Measurements from ENCODE around the gene ZGPAT.

The ZGPAT gene

DNA sequence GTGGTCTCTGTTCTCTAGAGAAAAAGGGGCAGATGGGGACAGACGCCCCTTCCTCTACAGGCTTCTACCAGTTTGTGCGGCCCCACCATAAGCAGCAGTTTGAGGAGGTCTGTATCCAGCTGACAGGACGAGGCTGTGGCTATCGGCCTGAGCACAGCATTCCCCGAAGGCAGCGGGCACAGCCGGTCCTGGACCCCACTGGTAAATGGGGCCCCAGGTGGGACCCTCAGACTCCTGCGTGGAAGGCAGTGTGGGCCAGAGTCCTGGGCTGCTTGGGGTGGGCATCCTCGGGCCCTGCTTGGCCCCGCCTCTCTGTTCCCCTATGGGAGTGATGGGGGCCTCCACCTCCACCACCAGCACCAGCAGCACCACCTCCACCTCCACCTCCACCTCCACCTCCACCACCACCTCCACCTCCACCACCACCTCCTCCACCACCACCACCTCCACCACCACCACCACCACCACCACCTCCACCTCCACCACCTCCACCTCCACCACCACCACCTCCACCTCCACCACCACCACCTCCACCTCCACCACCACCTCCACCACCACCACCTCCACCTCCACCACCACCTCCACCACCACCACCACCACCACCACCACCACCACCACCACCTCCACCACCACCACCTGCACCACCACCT, 14.6 kb upstream of the ZGPAT start:
- DNase-seq (ENCODE audit: low read depth): no peak

DNA sequence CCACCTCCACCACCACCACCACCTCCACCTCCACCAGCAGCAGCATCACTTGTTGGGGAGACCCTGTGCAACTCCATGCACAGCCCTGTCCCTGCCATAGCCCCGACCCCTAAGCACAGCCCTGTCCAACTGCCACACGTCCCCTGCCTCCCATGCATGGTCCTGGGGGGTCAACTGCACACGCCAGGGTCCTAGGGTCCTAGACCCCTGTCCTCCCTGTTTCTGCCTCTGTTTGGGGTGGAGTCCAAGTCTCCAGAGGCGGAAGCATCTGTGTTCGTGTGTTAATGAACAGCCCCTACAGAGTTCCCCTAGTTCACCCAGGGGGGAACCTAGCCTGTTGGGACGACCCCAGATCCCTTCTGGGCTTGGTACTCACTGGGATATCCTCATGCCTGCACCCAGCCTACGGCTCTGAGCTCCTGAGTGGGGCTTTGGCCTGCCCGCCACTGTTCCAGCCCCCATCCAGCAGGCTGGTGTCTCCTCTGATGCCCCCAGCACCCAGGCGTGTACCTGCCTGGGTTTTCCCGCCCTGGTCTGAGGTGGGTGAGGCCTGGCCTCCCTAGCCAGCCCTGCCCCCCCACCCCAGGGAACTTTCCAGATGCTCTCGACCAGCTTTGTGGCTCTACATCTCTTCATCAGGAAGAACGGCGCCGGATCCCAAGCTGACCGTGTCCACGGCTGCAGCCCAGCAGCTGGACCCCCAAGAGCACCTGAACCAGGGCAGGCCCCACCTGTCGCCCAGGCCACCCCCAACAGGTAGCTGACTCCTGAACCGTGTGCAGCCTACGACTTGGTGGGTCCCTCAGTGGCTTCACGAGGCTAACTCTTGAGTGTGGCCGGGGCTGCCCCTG, 13.9 kb upstream of the ZGPAT start:
- DNase-seq (ENCODE audit: low read depth): no peak

DNA sequence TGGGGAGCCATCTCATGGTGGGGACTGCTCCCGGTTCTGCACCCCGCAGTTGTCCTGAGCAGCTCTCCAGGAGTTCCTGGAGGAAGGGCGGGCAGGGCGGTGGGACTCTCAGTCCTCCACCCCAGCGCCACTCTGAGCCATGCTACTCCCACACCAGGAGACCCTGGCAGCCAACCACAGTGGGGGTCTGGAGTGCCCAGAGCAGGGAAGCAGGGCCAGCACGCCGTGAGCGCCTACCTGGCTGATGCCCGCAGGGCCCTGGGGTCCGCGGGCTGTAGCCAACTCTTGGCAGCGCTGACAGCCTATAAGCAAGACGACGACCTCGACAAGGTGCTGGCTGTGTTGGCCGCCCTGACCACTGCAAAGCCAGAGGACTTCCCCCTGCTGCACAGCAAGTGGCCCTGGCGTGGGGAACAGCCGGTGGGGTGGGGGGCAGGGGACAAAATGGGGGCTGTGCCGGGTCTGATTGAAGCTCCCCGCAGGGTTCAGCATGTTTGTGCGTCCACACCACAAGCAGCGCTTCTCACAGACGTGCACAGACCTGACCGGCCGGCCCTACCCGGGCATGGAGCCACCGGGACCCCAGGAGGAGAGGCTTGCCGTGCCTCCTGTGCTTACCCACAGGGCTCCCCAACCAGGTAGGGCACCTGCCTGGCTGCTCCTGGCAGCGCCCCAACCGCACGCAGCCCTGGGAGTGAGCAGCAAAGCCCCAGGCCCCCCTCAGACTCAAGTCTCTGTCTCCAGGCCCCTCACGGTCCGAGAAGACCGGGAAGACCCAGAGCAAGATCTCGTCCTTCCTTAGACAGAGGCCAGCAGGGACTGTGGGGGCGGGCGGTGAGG, 13.0 kb upstream of the ZGPAT start:
- DNase-seq (ENCODE audit: low read depth): no peak

DNA sequence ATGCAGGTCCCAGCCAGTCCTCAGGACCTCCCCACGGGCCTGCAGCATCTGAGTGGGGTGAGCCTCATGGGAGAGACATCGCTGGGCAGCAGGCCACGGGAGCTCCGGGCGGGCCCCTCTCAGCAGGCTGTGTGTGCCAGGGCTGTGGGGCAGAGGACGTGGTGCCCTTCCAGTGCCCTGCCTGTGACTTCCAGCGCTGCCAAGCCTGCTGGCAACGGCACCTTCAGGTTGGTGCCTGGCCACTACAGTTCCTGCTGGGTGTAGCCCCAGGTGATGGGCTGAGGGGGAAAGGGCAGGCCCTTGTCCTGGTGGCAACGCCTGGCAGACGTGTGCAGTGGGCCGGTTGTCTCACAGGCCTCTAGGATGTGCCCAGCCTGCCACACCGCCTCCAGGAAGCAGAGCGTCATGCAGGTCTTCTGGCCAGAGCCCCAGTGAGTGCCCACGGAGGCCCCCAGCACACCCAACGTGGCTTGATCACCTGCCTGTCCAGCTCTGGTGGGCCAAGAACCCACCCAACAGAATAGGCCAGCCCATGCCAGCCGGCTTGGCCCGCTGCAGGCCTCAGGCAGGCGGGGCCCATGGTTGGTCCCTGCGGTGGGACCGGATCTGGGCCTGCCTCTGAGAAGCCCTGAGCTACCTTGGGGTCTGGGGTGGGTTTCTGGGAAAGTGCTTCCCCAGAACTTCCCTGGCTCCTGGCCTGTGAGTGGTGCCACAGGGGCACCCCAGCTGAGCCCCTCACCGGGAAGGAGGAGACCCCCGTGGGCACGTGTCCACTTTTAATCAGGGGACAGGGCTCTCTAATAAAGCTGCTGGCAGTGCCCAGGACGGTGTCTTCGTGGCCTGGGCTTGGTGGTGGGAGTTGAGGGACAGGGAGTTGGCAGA, 12.2 kb upstream of the ZGPAT start:
- DNase-seq (ENCODE audit: low read depth): no peak

DNA sequence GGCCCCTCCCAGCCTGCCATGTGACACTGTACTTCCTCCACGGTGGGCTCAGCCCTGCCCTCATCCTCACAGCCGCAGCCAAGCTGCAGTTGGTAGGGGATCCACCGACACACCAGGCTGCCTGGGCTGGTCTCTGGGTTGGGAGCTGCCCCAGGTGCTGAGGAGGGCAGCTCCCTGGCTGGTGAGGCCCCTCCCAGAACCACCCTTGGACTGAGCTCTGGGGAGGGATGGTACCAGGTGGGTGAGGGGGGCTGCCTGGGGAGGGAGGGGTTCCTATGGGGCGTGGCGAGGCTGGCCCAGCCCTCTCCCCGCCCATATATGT, 11.6 kb upstream of the ZGPAT start:
- no peak for DNase-seq (ENCODE audit: low read depth)

DNA sequence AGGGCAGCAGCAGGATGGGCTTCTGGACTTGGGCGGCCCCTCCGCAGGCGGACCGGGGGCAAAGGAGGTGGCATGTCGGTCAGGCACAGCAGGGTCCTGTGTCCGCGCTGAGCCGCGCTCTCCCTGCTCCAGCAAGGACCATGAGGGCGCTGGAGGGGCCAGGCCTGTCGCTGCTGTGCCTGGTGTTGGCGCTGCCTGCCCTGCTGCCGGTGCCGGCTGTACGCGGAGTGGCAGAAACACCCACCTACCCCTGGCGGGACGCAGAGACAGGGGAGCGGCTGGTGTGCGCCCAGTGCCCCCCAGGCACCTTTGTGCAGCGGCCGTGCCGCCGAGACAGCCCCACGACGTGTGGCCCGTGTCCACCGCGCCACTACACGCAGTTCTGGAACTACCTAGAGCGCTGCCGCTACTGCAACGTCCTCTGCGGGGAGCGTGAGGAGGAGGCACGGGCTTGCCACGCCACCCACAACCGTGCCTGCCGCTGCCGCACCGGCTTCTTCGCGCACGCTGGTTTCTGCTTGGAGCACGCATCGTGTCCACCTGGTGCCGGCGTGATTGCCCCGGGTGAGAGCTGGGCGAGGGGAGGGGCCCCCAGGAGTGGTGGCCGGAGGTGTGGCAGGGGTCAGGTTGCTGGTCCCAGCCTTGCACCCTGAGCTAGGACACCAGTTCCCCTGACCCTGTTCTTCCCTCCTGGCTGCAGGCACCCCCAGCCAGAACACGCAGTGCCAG, 11.0 kb upstream of the ZGPAT start, which contains the start of gene TNFRSF6B:
Gene TNFRSF6B (plus strand): TSS at position 25 of the 729 bp plus-strand sequence. CDS start 116 bp downstream, at position 141.
- DNase-seq (ENCODE audit: low read depth): no peak

DNA sequence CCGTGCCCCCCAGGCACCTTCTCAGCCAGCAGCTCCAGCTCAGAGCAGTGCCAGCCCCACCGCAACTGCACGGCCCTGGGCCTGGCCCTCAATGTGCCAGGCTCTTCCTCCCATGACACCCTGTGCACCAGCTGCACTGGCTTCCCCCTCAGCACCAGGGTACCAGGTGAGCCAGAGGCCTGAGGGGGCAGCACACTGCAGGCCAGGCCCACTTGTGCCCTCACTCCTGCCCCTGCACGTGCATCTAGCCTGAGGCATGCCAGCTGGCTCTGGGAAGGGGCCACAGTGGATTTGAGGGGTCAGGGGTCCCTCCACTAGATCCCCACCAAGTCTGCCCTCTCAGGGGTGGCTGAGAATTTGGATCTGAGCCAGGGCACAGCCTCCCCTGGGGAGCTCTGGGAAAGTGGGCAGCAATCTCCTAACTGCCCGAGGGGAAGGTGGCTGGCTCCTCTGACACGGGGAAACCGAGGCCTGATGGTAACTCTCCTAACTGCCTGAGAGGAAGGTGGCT, 10.4 kb upstream of the ZGPAT start:
- no peak for DNase-seq (ENCODE audit: low read depth)

DNA sequence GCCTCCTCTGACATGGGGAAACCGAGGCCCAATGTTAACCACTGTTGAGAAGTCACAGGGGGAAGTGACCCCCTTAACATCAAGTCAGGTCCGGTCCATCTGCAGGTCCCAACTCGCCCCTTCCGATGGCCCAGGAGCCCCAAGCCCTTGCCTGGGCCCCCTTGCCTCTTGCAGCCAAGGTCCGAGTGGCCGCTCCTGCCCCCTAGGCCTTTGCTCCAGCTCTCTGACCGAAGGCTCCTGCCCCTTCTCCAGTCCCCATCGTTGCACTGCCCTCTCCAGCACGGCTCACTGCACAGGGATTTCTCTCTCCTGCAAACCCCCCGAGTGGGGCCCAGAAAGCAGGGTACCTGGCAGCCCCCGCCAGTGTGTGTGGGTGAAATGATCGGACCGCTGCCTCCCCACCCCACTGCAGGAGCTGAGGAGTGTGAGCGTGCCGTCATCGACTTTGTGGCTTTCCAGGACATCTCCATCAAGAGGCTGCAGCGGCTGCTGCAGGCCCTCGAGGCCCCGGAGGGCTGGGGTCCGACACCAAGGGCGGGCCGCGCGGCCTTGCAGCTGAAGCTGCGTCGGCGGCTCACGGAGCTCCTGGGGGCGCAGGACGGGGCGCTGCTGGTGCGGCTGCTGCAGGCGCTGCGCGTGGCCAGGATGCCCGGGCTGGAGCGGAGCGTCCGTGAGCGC, 9.8 kb upstream of the ZGPAT start:
- no peak for DNase-seq (ENCODE audit: low read depth)

- DNase-seq (ENCODE audit: low read depth): peak; percentile 92
These were observed 8.9 kb upstream of the ZGPAT start for GRCh38 chr20:63698739-63699465.

GRCh38 chr20:63699466-63700198, 8.2 kb upstream of the ZGPAT start:
- no peak for DNase-seq (ENCODE audit: low read depth)

- DNase-seq (ENCODE audit: low read depth): no peak
These were observed 7.4 kb upstream of the ZGPAT start for GRCh38 chr20:63700199-63701050.

GRCh38 chr20:63701051-63701328, 6.8 kb upstream of the ZGPAT start:
- no peak for DNase-seq (ENCODE audit: low read depth)

- DNase-seq (ENCODE audit: low read depth): no peak
These were observed 6.4 kb upstream of the ZGPAT start for GRCh38 chr20:63701329-63702035.

- no peak for DNase-seq (ENCODE audit: low read depth)
These were observed 5.7 kb upstream of the ZGPAT start for GRCh38 chr20:63702036-63702665.

DNA sequence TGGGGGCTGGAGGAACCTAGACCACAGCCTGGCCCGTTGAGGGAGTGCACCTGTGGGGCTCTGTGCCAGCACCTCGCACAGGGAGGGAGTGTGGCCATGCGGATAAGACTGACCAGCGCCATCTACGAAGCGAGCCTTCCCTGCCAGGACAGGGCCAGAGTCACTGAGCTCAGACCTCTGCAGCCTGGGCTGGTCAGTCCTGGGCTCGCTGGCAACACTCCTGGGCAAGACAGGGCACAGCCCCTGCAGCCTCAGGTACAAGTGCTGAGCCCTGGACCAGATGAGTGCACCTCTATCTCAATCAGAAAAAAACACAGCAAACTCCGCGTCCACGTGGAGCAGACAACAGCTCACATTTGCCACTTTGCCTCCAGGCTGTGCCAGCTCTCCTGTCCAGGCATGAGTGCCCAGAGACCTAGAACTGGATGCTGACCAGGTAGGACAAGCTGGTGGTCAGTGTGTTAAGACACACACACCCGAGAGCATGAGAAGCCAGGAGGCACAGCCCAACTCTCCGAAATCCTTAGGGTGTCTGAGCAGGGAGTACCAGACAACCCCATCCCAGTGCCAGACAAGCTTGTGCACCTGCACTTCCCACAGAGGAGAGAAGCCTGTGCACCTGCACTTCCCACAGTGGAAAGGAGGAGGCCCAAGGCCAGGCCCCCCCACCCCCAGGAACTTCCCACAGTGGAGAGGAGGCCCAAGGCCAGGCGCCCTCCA, 4.9 kb upstream of the ZGPAT start:
- no peak for DNase-seq (ENCODE audit: low read depth)

- no peak for DNase-seq (ENCODE audit: low read depth)
These were observed 4.3 kb upstream of the ZGPAT start for GRCh38 chr20:63703471-63703975.
